IMR-90 (cell line): ENCODE measurements around the gene NMUR1.

Experiments used
- CEBPB ChIP-seq: IDR thresholded peaks from 2 replicates; pipeline ENCODE4 v1.6.1; 2012; ENCODE audit warnings: low read depth, low read length, improper control_type of control experiment
- CTCF ChIP-seq: conservative IDR thresholded peaks from 2 replicates; pipeline ENCODE4 v1.5.1; 2012; ENCODE audit warnings: mild to moderate bottlenecking, low read depth, low read length, improper control_type of control experiment
- POLR2A ChIP-seq: IDR thresholded peaks from 2 replicates; pipeline ENCODE4 v1.6.1; 2012; ENCODE audit warnings: mild to moderate bottlenecking, low read depth, low read length
- RAD21 ChIP-seq: IDR thresholded peaks from 2 replicates; pipeline ENCODE4 v1.6.1; 2012; ENCODE audit warnings: low read length, improper control_type of control experiment
- RFX5 ChIP-seq: IDR thresholded peaks from 2 replicates; pipeline ENCODE4 v1.8.0; 2012; ENCODE audit warnings: low read depth, mild to moderate bottlenecking, low read length, moderate library complexity

- TF ChIP-seq CTCF (no peak), POLR2A (no peak), RAD21 (no peak), RFX5 (no peak), CEBPB (no peak)
These were observed 19.4 kb upstream of the NMUR1 start for GRCh38 chr2:231549446-231550239.
